H1 (cell line): ENCODE measurements around the gene IRAK3. TPM values are rescaled to one million over a fixed set of nuclear protein-coding genes. Genes with fewer than 3 reads are reported as not detected.
A peak's percentile ranks its signal among the peaks of the same experiment; 100 is the strongest.

Experiments
- ASH2L ChIP-seq: fragments of 200-600, 300-600 bp; sonication (generic); IDR thresholded peaks from one replicate; pipeline ENCODE4 v1.7.1; 2017; ENCODE audit warnings: low read length
- CHD1 ChIP-seq: IDR thresholded peaks from 2 replicates; pipeline ENCODE4 v1.6.1; 2012; ENCODE audit warnings: low read depth, low read length, improper control_type of control experiment
- CHD7 ChIP-seq: fragments of 300-600 bp; sonication (generic); IDR thresholded peaks from 2 replicates; pipeline ENCODE4 v1.7.1; 2012; ENCODE audit warnings: low read length, moderate library complexity, mild to moderate bottlenecking, inconsistent platforms; ENCODE audit not compliant: insufficient replicate concordance
- JUND ChIP-seq: IDR thresholded peaks from 2 replicates; pipeline ENCODE4 v1.6.1; 2011; ENCODE audit warnings: mild to moderate bottlenecking, improper control_type of control experiment, low read length
- POLR2A ChIP-seq, 2 experiments: IDR thresholded peaks; 1 replicate in 1 of 2; 2 replicates in 1 of 2; pipeline ENCODE4 v1.6.1; 2011; ENCODE audit warnings: low read depth in 2 of 2, low read length in 2 of 2, mild to moderate bottlenecking in 2 of 2; ENCODE audit errors: control extremely low read depth in 1 of 2
- POLR2AphosphoS5 ChIP-seq: IDR thresholded peaks from 2 replicates; pipeline ENCODE4 v1.6.1; 2011; ENCODE audit warnings: low read depth, low read length
- RAD21 ChIP-seq, 2 experiments: IDR thresholded peaks in 1 of 2; conservative IDR thresholded peaks in 1 of 2; 2 replicates each; pipeline ENCODE4 v1.6.1; 2011; ENCODE audit warnings: low read depth in 2 of 2, low read length in 2 of 2, improper control_type of control experiment in 1 of 2, inconsistent platforms in 1 of 2, mild to moderate bottlenecking in 1 of 2, moderate library complexity in 1 of 2
- SP1 ChIP-seq: IDR thresholded peaks from 2 replicates; pipeline ENCODE4 v1.6.1; 2011; ENCODE audit warnings: low read depth, low read length
- TEAD4 ChIP-seq: IDR thresholded peaks from 2 replicates; pipeline ENCODE4 v1.6.1; 2012; ENCODE audit warnings: low read depth, low read length, inconsistent platforms, mixed read lengths
- polyA plus RNA-seq, 7 experiments: library from polyadenylated mRNA; depleted of rRNA in 3 of 7; stranded (reverse) in 5 of 7; unstranded in 2 of 7; fragments of >200 nt in 5 of 7; fragments of 200-250 nt in 2 of 7; gene quantifications; 1 replicate in 5 of 7; 2 replicates in 1 of 7; 4 replicates in 1 of 7; pipeline versions ENCODE4 v1.2.1 to v1.2.3, GENCODE V29; 2011 to 2013; ENCODE audit warnings: missing spikeins in 2 of 7, mixed read lengths in 2 of 7
- total RNA-seq: library from RNA; stranded (reverse); fragmentation: NEBNext Ultra II Directional; extraction: Animal tissue kit (Norgen Biotek cat#: 25700); gene quantifications from 2 replicates; pipeline ENCODE4 v1.2.1, GENCODE V29; 2021

Gene IRAK3
- total and polyA plus RNA-seq, 2 of the 8 experiments (the other 6 are each of a cell fraction or from before 2014, with no cell fraction given): 0.51 to 2.2 TPM

GRCh38 chr12:66144791-66145754 is 43.9 kb upstream of the IRAK3 start (continued):
- TF ChIP-seq CHD7 (peak; percentile 45), RAD21 (IDR thresholded peaks at IDR 0.05 in 1 of 2, conservative IDR thresholded peaks at IDR 0.05 in 1 of 2; ENCODE audit: low read depth in 2 of 2, low read length in 2 of 2) (peak; percentile 74 to 78), JUND (no peak), SP1 (0 out of 2 replicates have a peak, but pooled peaks have one; percentile 13), TEAD4 (peak; percentile 99), POLR2A (IDR thresholded peaks at IDR 0.05; ENCODE audit: control extremely low read depth in 1 of 2, low read depth in 2 of 2, low read length in 2 of 2) (no peak), POLR2AphosphoS5 (no peak), CHD1 (no peak), ASH2L (no peak)
